DOHH2 (cell line): ENCODE data around the gene RCE1.

Experiments used
- H3F3A ChIP-seq: fragments of 200-600 bp; sonication (generic), shearing (Covaris generic); 2 replicates; pipeline ENCODE4 v1.6.0; 2016; ENCODE audit warnings: antibody characterized with exemption, mild to moderate bottlenecking; ENCODE audit not compliant: control insufficient read depth, insufficient read depth
- H3K27ac ChIP-seq: fragments of 200-600 bp; sonication (generic); 2 replicates; pipeline ENCODE4 v1.5.1; 2014; ENCODE audit warnings: low read depth, mild to moderate bottlenecking, low read length, moderate library complexity
- H3K27me3 ChIP-seq: fragments of 200-600 bp; sonication (generic); 2 replicates; pipeline ENCODE4 v1.6.1; 2014; ENCODE audit warnings: mild to moderate bottlenecking, low read length, mixed read lengths; ENCODE audit not compliant: control insufficient read depth
- H3K36me3 ChIP-seq: fragments of 200-600 bp; sonication (generic); 2 replicates; pipeline ENCODE4 v1.6.1; 2014; ENCODE audit warnings: mild to moderate bottlenecking, low read length, moderate library complexity, mixed read lengths; ENCODE audit not compliant: control insufficient read depth
- H3K4me1 ChIP-seq: fragments of 200-600 bp; sonication (generic); 2 replicates; pipeline ENCODE4 v1.6.1; 2014; ENCODE audit warnings: mild to moderate bottlenecking, low read length, mixed read lengths; ENCODE audit not compliant: control insufficient read depth
- H3K4me2 ChIP-seq: fragments of 200-600 bp; sonication (generic); 2 replicates; pipeline ENCODE4 v1.6.0; 2014; ENCODE audit warnings: mild to moderate bottlenecking, low read length, moderate library complexity
- H3K4me3 ChIP-seq: fragments of 200-600 bp; sonication (generic); 2 replicates; pipeline ENCODE4 v1.5.1; 2014; ENCODE audit warnings: mild to moderate bottlenecking, low read length, mixed read lengths
- H3K79me2 ChIP-seq: fragments of 200-600 bp; sonication (generic); 2 replicates; pipeline ENCODE4 v1.6.1; 2014; ENCODE audit warnings: mild to moderate bottlenecking, low read length, mixed read lengths; ENCODE audit not compliant: control insufficient read depth
- H3K9me2 ChIP-seq: fragments of 200-600 bp; sonication (generic); replicated peaks from 2 replicates; pipeline ENCODE4 v1.6.1; 2014; ENCODE audit warnings: mild to moderate bottlenecking, low read length, mixed read lengths; ENCODE audit not compliant: control insufficient read depth
- H3K9me3 ChIP-seq: fragments of 200-600 bp; sonication (generic); 2 replicates; pipeline ENCODE4 v1.6.1; 2014; ENCODE audit warnings: antibody characterized with exemption, low read length, mixed read lengths; ENCODE audit not compliant: control insufficient read depth, insufficient read depth
- H4K20me1 ChIP-seq: fragments of 200-600 bp; sonication (generic); 2 replicates; pipeline ENCODE4 v1.6.0; 2014; ENCODE audit warnings: low read depth, mild to moderate bottlenecking, antibody characterized with exemption, low read length, moderate library complexity; ENCODE audit not compliant: control insufficient read depth, insufficient read depth
- CTCF ChIP-seq: fragments of 200-600 bp; sonication (generic); IDR thresholded peaks from one replicate; pipeline ENCODE4 v1.5.1; 2014; ENCODE audit warnings: antibody characterized with exemption, mild to moderate bottlenecking, low read depth, low read length; ENCODE audit not compliant: poor library complexity, severe bottlenecking
- EZH2phosphoT487 ChIP-seq: fragments of 200-600 bp; sonication (generic); IDR thresholded peaks from 2 replicates; pipeline ENCODE4 v1.6.1; 2017; ENCODE audit warnings: borderline replicate concordance, mild to moderate bottlenecking, antibody characterized with exemption, low read length, moderate library complexity, mixed read lengths

The RCE1 gene

DNA sequence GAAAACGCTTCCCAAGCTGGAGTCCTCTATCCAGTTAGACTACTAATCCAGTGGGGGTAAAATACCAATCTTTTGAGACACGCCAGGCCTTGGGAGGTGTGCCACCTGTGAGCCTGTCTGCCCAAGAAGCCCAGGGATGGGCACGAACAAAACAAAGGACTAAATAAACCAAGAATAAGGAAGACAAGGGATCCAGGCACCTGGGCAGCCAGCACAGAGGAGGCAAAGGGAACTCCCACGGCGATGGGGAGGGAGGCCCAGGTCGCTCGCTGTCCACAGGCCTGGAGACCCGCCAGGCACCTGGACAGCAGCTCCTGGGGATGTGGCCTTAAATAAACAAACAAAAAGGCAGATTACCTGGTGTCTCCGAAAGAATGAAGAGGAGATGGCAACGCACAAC is 45.0 kb downstream of the RCE1 start:
- no peaks in the 10 kb centered on the region for H3K9me2 ChIP-seq
- H3F3A ChIP-seq, result no peaks in the 10 kb centered on the region
- no peak overlapping the region for H3K27ac ChIP-seq
- H3K79me2 ChIP-seq, result no peaks in the 10 kb centered on the region
- peaks cover 9% of the 10 kb centered on the region for H3K27me3 ChIP-seq
- no peak for TF ChIP-seq EZH2phosphoT487
- no peak for TF ChIP-seq CTCF
- no peaks in the 10 kb centered on the region for H3K36me3 ChIP-seq
- H3K4me3 ChIP-seq, result no peak overlapping the region
- H3K4me1 ChIP-seq, result peaks cover 7% of the 10 kb centered on the region
- no peak overlapping the region for H3K4me2 ChIP-seq
- no peaks in the 10 kb centered on the region for H4K20me1 ChIP-seq
- H3K9me3 ChIP-seq, result no peaks in the 10 kb centered on the region

DNA sequence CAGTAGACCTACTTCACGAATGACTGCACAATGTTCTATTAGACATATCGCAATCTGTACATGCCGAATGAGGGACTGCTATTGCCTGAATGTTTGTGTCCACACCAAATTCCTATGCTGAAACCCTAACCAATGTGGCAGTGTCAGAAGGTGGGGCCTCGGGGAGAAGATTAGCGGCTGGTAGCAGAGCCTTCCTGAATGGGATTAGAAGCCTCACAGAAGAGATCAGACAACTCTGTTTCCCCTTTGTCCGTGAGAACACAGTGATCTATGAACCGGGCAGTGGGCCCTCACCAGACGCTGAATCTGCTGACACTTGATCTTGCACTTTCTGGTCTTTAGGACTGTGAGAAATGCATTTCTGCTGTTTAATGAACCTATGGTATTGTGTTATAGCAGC is 46.7 kb downstream of the RCE1 start:
- H3F3A ChIP-seq, result no peaks in the 10 kb centered on the region
- TF ChIP-seq CTCF (no peak), EZH2phosphoT487 (no peak)
- H3K4me3 ChIP-seq, result no peak overlapping the region
- H3K36me3 ChIP-seq, result no peaks in the 10 kb centered on the region
- H3K79me2 ChIP-seq, result no peaks in the 10 kb centered on the region
- no peaks in the 10 kb centered on the region for H3K9me2 ChIP-seq
- peaks cover 15% of the 10 kb centered on the region for H3K27me3 ChIP-seq
- H3K27ac ChIP-seq, result no peak overlapping the region
- no peaks in the 10 kb centered on the region for H3K9me3 ChIP-seq
- no peak overlapping the region for H3K4me2 ChIP-seq
- peaks cover 7% of the 10 kb centered on the region for H3K4me1 ChIP-seq
- no peaks in the 10 kb centered on the region for H4K20me1 ChIP-seq

DNA sequence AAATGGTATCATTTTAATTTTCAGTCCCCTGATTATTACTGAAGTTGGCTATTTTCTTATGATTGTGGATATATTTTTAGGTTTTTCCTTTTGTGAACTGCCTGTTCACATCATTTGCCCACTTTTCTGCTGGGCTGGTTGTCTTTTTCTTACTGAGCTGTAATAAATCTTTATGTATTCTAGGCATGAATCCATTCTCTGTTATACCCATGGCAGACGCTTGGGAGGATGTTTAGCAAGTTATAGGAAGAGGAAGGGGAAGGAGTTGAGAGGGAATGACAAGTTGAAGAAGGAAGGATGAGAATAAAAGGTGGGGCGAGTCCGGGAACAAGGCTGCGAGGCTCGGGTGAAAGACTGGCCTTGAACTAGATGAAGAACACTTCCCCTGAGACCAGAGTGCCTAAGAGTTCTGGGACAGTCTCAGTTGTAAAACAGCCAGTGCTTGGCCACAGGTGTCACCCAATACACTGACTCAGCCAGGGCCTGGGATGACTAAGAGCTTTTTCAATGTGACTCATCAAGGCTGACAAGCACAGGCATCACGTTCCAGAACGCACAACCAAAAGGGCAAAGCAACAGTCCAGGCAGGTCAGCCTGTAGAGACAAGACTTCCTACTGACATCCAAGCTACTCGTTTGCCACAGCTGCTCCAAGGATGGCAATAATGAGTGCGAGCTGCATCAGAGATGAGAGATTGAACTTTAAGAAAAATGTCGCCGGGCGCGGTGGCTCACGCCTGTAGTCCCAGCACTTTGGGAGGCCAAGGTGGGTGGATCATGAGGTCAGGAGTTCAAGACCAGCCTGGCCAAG is 48.8 kb downstream of the RCE1 start:
- Histone ChIP-seq H4K20me1 (no peaks in the 10 kb centered on the region), H3K79me2 (no peaks in the 10 kb centered on the region), H3K27ac (no peak overlapping the region), H3K4me2 (no peak overlapping the region), H3K9me3 (no peaks in the 10 kb centered on the region), H3K27me3 (peaks cover 27% of the 10 kb centered on the region), H3F3A (no peaks in the 10 kb centered on the region), H3K36me3 (no peaks in the 10 kb centered on the region), H3K4me3 (no peak overlapping the region), H3K4me1 (peaks cover 7% of the 10 kb centered on the region), H3K9me2 (no peaks in the 10 kb centered on the region)
- no peak for TF ChIP-seq EZH2phosphoT487
- no peak for TF ChIP-seq CTCF
